ENCODE results near the gene ZDHHC17.

Gene ZDHHC17

DNA sequence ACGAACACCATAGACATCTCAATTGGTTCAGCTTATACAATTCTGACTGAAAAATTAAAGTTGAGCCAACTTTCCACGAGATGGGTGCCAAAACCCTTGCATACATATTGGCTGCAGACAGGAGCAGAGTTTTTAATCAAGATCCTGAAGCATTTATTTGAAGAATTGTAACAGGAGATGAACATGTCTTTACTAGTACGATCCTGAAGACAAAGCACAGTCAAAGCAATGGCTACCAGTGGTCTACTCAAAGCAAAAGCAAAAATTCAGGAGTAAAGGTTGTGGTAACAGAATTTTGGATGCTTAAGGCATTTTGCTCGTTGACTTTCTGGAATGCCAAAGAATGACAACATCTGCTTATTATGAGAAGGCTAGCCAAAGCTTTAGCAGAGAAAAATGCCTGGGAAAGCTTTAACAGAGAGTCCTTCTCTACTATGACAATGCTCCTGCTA, 20.7 kb downstream of the ZDHHC17 start:
- in situ Hi-C loops (cut with MboI; ENCODE audit: low sequenced_read_pairs), result no loop called here
- Histone ChIP-seq H3K36me3 (replicated peaks) (no peaks in the 10 kb centered on the region), H3K9me3 (no peaks in the 10 kb centered on the region), H3K27me3 (ENCODE audit: low read depth) (no peaks in the 10 kb centered on the region), H3K4me1 (no peaks in the 10 kb centered on the region), H3K4me3 (no peak overlapping the region)
- DNase-seq (ENCODE audit: low spot score in 2 of 2), result no peak

- no peaks in the 10 kb centered on the region for H3K9me3 ChIP-seq
- no peaks in the 10 kb centered on the region for H3K4me1 ChIP-seq
- in situ Hi-C loops (cut with MboI; ENCODE audit: low sequenced_read_pairs), result no loop called here
- DNase-seq (ENCODE audit: low spot score in 2 of 2), result no peak
- H3K27me3 ChIP-seq (ENCODE audit: low read depth), result no peaks in the 10 kb centered on the region
- no peaks in the 10 kb centered on the region for H3K36me3 ChIP-seq (replicated peaks)
- no peak overlapping the region for H3K4me3 ChIP-seq
These were observed 21.5 kb downstream of the ZDHHC17 start for GRCh38 chr12:76785407-76785806.

DNA sequence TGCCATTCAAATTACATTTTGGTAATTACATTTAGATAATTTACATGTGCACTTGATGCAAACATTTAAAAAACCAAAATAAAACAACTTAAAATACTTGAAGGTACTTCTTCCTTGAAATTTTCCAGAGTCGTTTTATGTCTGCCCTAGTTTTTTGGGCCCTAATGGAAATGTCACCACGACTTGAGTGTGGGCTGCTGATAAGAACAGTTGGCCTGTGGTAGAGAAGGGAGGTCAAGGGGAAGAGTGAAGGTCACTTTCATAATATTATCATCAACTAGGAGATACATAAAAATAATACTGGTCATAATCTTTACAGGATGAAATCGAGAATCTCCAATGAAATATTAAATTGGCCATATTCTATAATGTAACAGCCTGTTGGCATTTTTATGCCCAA, 23.1 kb downstream of the ZDHHC17 start:
- H3K4me3 ChIP-seq, result no peak overlapping the region
- H3K36me3 ChIP-seq (replicated peaks), result no peaks in the 10 kb centered on the region
- no peaks in the 10 kb centered on the region for H3K9me3 ChIP-seq
- no peaks in the 10 kb centered on the region for H3K27me3 ChIP-seq (ENCODE audit: low read depth)
- no peak for DNase-seq (ENCODE audit: low spot score in 2 of 2)
- in situ Hi-C loops (cut with MboI; ENCODE audit: low sequenced_read_pairs), result no loop called here
- peaks cover 9% of the 10 kb centered on the region for H3K4me1 ChIP-seq

DNA sequence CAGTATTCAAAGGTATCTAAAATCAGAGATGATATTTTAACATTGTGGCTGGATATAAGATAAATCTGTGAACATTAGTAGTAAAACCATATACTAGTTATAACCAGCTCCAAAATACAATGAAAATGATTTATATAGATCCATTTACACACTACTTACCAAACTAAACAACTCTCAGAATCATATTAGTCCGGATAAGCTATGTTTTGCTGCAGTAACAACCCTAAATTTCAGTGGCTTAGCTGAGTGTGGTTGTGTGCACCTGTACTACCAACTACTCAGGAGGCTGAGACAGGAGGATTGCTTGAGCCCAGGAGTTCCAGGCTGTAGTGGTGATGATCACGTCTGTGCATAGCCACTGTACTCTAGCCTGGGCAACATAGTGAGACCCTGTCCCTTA, 23.8 kb downstream of the ZDHHC17 start:
- Histone ChIP-seq H3K27me3 (ENCODE audit: low read depth) (no peaks in the 10 kb centered on the region), H3K36me3 (replicated peaks) (no peaks in the 10 kb centered on the region)
- in situ Hi-C loops (cut with MboI; ENCODE audit: low sequenced_read_pairs), result no loop called here

DNA sequence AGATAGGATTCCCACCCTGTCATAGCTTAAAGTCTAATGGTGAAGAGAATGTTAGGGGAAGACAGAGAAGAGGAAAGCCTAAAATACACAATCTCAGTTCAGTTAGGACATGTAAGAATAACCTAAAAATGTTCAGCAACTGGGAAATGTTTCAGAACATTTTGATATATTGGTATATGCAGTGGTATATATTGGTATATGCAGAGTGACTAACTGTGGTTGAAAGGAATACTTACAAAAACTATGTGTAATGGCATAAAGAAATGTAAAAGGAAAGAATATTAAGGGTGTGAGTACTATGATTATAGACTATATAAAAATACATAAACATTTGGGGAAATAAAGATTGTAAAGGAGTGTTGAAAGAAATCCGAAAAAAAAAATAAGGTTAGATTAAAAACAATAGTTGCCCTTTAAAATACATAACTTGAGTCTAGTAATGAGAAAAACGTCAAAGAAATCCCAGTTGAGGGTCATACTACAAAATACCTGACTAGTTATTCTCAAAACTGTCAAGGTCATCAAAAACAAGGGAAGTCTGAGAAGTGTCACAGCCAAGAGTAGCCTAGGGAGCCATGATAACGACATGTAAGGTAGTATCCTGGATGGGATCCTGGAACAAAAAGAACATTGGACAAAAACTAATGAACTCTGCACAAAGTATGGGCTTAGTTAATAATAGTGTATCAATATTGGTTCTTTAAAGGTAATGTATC, 25.6 kb downstream of the ZDHHC17 start:
- in situ Hi-C loops (cut with MboI; ENCODE audit: low sequenced_read_pairs), result loop anchor here (10.0 kb wide), 1 partner anchor 175 kb away; no protein-coding TSS in a partner anchor
- no peak overlapping the region for H3K4me3 ChIP-seq
- H3K9me3 ChIP-seq, result no peaks in the 10 kb centered on the region
- no peak for DNase-seq (ENCODE audit: low spot score in 2 of 2)
- H3K4me1 ChIP-seq, result peaks cover 9% of the 10 kb centered on the region
- H3K36me3 ChIP-seq (replicated peaks), result no peaks in the 10 kb centered on the region
- no peaks in the 10 kb centered on the region for H3K27me3 ChIP-seq (ENCODE audit: low read depth)

More for the DNA sequence above, 23.8 kb downstream of the ZDHHC17 start:
- DNase-seq (ENCODE audit: low spot score in 2 of 2), result no peak
- H3K9me3 ChIP-seq, result no peaks in the 10 kb centered on the region
- no peak overlapping the region for H3K4me3 ChIP-seq
- H3K4me1 ChIP-seq, result peaks cover 9% of the 10 kb centered on the region

DNA sequence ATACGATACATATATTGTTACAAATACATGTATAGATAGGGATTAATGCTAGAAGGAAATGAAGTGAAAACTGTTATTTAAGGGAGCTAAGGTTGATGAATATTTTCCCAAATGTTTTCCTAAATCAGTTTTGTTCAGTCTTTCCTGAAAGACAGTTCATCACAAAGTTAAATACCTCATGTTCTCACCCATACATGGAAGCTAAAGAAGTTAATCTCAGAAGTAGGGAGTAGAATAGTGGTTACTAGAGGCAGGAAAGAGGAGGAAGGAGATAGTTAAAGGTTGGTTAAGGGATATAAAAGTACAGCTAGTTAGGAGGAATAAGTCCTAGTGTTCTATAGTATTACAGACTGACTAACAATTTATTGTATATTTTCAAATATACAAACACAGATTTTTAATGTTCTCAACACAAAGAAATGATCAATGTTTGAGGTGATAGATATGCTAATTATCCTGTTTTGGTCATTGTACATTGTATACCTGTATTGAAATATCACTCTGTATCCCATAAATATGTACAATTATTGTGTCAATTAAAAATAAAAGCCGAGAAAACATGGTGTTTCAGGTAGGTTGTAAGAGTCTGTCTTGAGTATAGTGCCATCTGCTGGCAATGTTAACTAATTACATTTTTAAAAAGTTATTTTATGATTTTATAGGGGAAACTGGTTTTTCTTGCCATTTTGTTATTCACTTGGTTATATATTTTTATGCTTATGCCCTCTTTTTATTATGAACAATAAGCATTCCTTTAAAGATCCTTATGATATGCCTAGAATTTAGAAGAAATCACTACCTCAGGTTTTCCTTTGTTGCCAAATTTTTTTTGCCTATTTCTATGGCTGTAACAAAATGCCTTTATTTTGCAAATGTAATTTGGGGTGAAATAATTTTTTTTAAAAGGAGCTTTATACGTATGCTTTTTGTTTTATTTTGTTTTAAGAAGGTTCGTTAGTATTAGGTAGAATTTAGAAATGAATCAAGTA, 26.9 kb downstream of the ZDHHC17 start:
- peak in 1 of 2 experiments; percentile 43 for DNase-seq (ENCODE audit: low spot score in 2 of 2)
- peaks cover 9% of the 10 kb centered on the region for H3K4me1 ChIP-seq
- H3K9me3 ChIP-seq, result no peaks in the 10 kb centered on the region
- H3K4me3 ChIP-seq, result no peak overlapping the region
- H3K36me3 ChIP-seq (replicated peaks), result no peaks in the 10 kb centered on the region
- no peaks in the 10 kb centered on the region for H3K27me3 ChIP-seq (ENCODE audit: low read depth)
- in situ Hi-C loops (cut with MboI; ENCODE audit: low sequenced_read_pairs), result loop anchor here (10.0 kb wide), 1 partner anchor 176 kb away; no protein-coding TSS in a partner anchor

- DNase-seq (ENCODE audit: low spot score in 2 of 2), result no peak
- Histone ChIP-seq H3K4me1 (peaks cover 9% of the 10 kb centered on the region), H3K4me3 (no peak overlapping the region), H3K27me3 (ENCODE audit: low read depth) (no peaks in the 10 kb centered on the region), H3K9me3 (no peaks in the 10 kb centered on the region), H3K36me3 (replicated peaks) (no peaks in the 10 kb centered on the region)
- in situ Hi-C loops (cut with MboI; ENCODE audit: low sequenced_read_pairs), result loop anchor here (10.0 kb wide), 1 partner anchor 178 kb away; no protein-coding TSS in a partner anchor
These were observed 28.9 kb downstream of the ZDHHC17 start for GRCh38 chr12:76792828-76793227.

DNA sequence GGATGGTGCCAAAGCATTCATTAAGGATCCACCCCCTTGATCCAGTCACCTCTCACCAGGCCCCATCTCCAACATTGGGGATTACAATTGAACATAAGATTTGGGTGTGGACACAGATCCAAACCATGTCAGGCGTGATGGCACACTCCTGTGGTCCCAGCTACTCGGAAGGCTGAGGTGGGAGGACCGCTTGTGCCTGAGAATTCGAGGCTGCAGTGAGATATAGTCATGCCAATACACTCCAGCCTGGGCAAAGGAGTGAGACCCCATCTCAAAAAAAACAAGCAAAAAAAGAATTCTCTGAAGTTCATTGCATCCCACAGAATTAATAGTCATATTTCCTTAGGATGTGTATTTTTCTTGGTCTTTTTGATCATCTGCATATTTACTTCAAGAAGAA, 34.9 kb downstream of the ZDHHC17 start:
- no peaks in the 10 kb centered on the region for H3K9me3 ChIP-seq
- H3K36me3 ChIP-seq (replicated peaks), result peaks cover 4% of the 10 kb centered on the region
- no peak overlapping the region for H3K4me3 ChIP-seq
- DNase-seq (ENCODE audit: low spot score in 2 of 2), result no peak
- in situ Hi-C loops (cut with MboI; ENCODE audit: low sequenced_read_pairs), result loop anchor here (10.0 kb wide), 1 partner anchor 184 kb away; no protein-coding TSS in a partner anchor
- no peaks in the 10 kb centered on the region for H3K4me1 ChIP-seq
- no peaks in the 10 kb centered on the region for H3K27me3 ChIP-seq (ENCODE audit: low read depth)

DNA sequence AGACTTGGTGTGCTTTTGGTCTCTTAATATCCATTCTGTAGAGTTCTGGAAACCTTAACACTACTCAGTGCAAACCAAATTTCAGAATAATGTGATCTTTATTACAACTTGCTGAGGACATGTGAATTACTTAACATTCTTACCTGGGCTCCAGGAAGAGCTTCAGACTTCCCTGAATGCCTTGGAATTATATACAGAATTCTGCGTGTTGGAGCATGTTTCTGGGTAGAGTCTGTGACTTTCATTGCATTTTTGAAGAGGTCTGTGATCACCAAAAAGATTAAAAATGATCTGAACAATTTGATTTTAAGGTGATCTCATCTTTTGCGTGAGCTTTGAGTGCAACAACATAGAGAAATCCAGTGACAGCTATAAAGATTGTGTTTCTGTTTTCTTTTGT, 35.4 kb downstream of the ZDHHC17 start:
- in situ Hi-C loops (cut with MboI; ENCODE audit: low sequenced_read_pairs), result loop anchor here (10.0 kb wide), 1 partner anchor 185 kb away; no protein-coding TSS in a partner anchor
- no peaks in the 10 kb centered on the region for H3K4me1 ChIP-seq
- H3K9me3 ChIP-seq, result no peaks in the 10 kb centered on the region
- no peak for DNase-seq (ENCODE audit: low spot score in 2 of 2)
- H3K36me3 ChIP-seq (replicated peaks), result peaks cover 4% of the 10 kb centered on the region
- no peaks in the 10 kb centered on the region for H3K27me3 ChIP-seq (ENCODE audit: low read depth)
- no peak overlapping the region for H3K4me3 ChIP-seq

DNA sequence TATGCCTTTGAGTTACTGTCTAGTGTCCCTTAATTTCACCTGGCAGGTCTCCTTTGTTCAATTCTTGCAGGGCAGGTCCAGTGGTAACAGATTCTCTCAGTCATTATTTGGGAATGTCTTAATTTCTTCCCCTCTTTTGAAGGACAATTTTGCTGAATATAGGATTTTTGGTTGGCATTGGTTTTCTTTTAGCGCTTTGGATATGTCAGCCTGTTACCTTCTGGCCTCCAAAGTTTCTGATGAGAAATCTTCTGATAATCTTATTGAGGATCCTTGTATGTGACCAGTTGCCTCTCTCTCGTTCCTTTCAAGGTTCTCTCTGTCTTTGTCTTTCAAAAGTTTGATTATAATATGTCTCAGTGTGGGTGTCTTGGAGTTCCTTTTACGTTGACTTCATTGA, 38.1 kb downstream of the ZDHHC17 start:
- Histone ChIP-seq H3K36me3 (replicated peaks) (peaks cover 9% of the 10 kb centered on the region), H3K9me3 (no peaks in the 10 kb centered on the region), H3K4me1 (no peaks in the 10 kb centered on the region), H3K27me3 (ENCODE audit: low read depth) (no peaks in the 10 kb centered on the region), H3K4me3 (no peak overlapping the region)
- DNase-seq (ENCODE audit: low spot score in 2 of 2), result no peak
- in situ Hi-C loops (cut with MboI; ENCODE audit: low sequenced_read_pairs), result no loop called here

- Histone ChIP-seq H3K9me3 (no peaks in the 10 kb centered on the region), H3K4me3 (no peak overlapping the region), H3K4me1 (no peaks in the 10 kb centered on the region), H3K36me3 (replicated peaks) (peaks cover 9% of the 10 kb centered on the region), H3K27me3 (ENCODE audit: low read depth) (no peaks in the 10 kb centered on the region)
- DNase-seq (ENCODE audit: low spot score in 2 of 2), result no peak
- in situ Hi-C loops (cut with MboI; ENCODE audit: low sequenced_read_pairs), result no loop called here
These were observed 40.6 kb downstream of the ZDHHC17 start for GRCh38 chr12:76804435-76804976.

- Histone ChIP-seq H3K27me3 (ENCODE audit: low read depth) (no peaks in the 10 kb centered on the region), H3K9me3 (no peaks in the 10 kb centered on the region), H3K4me1 (no peaks in the 10 kb centered on the region), H3K4me3 (no peak overlapping the region), H3K36me3 (replicated peaks) (peaks cover 2% of the 10 kb centered on the region)
- no peak for DNase-seq (ENCODE audit: low spot score in 2 of 2)
- in situ Hi-C loops (cut with MboI; ENCODE audit: low sequenced_read_pairs), result no loop called here
These were observed 46.9 kb downstream of the ZDHHC17 start for GRCh38 chr12:76810671-76811419.

GRCh38 chr12:76811976-76812375, 48.1 kb downstream of the ZDHHC17 start:
- no peak for DNase-seq (ENCODE audit: low spot score in 2 of 2)
- Histone ChIP-seq H3K4me3 (no peak overlapping the region), H3K27me3 (ENCODE audit: low read depth) (no peaks in the 10 kb centered on the region), H3K36me3 (replicated peaks) (peaks cover 3% of the 10 kb centered on the region), H3K4me1 (no peaks in the 10 kb centered on the region), H3K9me3 (no peaks in the 10 kb centered on the region)
- in situ Hi-C loops (cut with MboI; ENCODE audit: low sequenced_read_pairs), result no loop called here

All from HAP-1 (cell line).